OCI-LY7 (cell line): ENCODE data around the gene USP24.

Source experiments
- CTCF ChIP-seq: fragments of 200-600 bp; sonication (generic); conservative IDR thresholded peaks from 2 replicates; pipeline ENCODE4 v1.5.1; 2014; ENCODE audit warnings: mild to moderate bottlenecking, antibody characterized with exemption, low read length, moderate library complexity, mixed read lengths
- EZH2phosphoT487 ChIP-seq: fragments of 200-600 bp; sonication (generic); IDR thresholded peaks from 2 replicates; pipeline ENCODE4 v1.6.1; 2018; ENCODE audit warnings: low read depth, borderline replicate concordance, mild to moderate bottlenecking, mixed run types, antibody characterized with exemption, low read length, moderate library complexity, mixed read lengths

- no peak for TF ChIP-seq CTCF
- no peak for TF ChIP-seq EZH2phosphoT487
Observed at GRCh38 chr1:55140137-55140536, 75.0 kb downstream of the USP24 start.
